Measurements from ENCODE around the gene CDH23.

Gene CDH23

DNA sequence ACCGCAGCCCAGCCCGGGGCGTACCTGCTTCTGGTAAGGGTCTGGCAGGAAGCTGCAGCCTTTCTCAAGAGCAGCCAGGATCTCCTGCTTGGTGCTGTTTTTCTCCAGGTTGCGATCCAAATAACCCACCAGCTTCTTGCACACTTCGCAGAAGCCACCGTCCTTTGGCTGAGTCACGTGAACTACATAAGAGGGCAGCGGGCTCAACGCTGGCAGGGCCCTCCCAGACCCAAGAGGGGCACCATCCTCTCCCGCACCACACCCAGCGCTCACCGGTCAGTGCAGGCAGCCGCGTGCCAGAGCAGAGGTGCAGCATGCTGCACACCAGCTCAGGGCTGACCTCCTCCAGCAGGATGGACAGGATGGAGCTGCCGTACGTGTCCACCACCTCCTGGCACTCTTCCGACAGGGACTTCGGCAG is 422.7 kb downstream of the CDH23 start:
- DNase-seq (ENCODE audit: low spot score), result no peak

DNA sequence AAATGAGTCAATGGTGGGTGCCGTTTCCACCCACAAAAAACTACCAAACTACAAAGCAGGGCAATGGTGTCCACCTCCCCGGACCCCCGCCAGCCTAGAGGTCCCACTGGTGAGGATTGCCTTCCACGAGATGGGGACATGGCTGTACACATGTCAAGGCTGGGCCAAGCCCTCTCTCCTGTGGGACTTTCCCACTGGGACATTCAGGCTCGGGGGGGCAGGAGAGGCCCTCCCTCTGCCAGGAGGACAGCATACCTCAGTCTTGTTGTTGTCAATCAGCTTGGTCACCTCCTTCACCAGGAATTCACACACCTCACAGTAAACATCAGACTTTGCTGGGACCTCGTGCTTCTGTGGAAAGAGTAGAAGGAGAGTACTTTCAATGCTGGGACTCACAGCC is 423.3 kb downstream of the CDH23 start:
- DNase-seq (ENCODE audit: low spot score), result no peak

DNA sequence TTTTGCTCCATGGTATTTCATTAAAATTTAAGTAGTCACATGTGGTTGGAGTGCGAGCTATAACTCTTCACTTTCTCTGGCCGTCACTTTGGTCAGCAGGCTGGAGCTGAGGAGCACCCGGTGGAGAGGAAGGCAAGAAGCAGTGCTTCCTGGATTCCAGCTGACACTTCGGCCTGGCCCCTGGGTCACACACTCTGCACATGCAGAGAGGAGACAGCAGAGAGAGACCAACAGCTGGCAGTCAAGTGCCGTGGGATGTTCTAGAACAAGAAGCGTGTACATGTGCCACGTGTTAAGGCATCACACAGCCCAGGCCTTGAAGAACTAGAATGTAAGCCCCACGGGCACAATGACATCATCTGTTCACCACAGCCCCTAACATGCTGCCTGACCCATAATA is 424.2 kb downstream of the CDH23 start:
- DNase-seq (ENCODE audit: low spot score), result no peak

DNA sequence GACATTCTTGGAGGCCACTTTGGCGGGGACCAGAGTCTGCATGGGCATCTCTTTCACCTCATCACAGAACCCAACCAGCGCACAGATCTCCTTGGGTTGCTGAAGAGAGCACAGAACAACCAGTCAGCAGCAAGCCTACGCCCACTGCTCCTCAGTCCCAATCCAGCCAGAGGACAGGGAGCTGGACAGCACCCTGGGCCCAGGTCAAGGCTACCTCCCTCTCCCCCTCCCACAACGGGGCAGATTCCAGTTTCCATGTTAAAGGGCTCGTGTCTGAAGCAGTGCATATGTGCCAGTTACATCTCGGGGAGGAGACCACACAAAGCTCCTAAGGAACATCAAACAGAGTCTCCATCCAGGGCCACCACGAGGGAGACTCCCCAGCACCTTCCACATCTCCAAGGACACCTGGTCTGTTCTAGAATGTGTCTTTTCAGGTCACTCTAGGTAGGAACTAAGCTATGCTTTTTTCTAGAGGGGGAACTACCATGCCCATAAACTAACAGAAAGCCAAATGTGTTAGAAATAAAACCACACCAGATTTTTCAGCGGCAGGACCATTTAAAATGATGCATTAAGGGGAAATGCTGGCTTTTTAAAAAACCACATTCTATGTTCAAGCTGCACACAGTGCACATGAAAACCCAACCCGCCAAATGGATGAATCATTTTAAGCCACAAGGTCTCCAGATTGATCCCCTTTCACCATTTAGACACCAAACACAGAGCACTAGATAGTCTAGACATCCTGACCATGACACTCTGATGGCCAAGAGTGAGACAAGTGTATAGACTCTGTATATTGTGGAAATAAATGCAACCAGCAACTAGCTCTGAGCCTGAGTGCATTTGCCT is 425.4 kb downstream of the CDH23 start:
- DNase-seq (ENCODE audit: low spot score), result no peak

DNA sequence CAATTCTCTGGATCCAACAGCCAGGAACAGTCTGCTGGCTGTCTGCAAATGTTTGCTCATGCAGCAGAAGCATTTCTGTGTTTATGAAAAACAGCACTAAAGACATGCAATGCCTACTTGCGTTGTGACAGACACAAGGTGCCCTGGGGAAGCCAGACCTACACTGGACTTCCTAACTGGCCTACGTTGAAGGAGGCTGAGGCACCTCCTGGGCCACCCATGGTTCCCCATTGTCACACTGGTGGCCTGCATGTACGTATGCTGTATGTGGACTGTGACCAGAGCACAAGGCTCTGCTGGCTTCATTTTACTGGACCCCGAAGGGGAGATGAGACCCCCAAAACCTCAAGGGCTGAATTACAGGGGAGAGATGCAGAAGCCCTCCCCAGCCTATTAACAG is 426.6 kb downstream of the CDH23 start:
- DNase-seq (ENCODE audit: low spot score), result no peak

DNA sequence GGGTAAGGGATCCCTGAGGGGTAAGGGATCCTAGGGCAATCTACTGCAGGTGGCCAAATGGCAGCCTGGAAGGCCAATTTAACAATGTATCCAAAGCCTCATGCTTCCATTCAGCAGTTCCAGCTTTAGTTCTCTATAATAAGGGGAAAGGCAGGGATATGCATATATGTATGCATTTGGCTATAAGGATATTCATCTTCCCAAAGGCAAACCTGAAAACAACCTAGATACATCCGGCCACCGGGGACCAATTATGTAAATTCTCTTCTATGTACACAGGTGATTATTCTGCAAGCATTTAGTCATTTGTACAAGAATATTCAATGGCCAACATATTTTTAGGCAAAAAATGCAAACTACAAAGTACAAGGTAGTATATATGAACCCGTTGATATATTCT is 427.6 kb downstream of the CDH23 start:
- no peak for DNase-seq (ENCODE audit: low spot score)

DNA sequence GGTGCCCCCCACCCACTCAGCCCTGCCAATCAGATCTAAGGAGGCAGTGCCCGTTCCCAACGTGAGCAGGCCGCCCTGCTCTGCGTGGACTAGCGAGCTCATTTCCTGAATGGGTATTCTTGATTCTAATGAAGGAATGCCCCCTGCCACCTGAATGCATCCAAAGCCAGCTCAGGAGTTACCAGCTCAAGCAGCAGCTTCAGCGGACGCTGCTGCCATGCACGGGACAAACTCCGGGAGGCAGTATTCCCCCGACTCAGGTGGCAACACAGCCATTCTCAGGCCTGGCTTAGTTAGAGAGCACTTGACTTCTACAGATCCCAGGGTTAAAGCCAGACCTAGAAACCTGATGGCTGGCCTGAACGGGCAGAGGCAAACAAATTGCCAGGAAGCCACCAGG is 428.5 kb downstream of the CDH23 start:
- DNase-seq (ENCODE audit: low spot score), result no peak

DNA sequence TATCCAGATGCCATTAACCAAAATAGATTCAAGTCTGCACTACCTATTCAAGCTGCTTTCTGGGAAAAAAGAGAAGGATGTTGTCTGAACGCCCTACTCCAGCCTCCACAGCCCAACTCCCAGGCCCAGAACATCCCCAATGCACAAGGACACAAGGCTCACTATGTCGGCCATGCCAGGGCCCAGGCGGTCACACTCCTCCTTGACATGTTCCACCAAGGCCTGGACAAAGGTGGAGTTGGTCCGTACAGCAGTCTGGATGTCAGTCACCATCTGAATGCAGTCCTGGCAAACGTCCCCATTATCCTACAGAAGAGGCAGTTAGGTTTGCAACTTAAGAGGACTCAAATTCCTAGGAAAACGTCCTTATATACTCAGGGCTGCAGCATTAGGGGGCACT is 431.1 kb downstream of the CDH23 start:
- DNase-seq (ENCODE audit: low spot score), result no peak

DNA sequence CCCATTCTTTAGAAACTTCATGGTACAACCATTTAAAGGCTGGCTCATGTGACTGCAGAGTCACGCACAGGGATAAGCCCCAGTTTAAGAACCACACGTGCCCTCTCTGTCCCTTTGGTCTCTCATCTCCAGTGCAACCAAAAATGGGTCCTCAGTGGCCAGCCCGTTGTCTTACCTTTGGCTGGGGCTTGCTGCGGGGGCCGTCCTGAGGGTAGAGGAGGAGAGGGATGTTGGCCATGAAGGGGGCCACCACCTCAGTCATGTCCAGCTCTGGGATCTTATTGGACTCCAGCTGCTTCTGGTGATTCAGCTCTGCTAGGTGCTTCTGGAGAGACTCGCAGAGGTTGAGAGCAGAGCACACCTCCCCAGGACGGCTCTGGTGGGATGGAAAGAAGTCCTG is 432.0 kb downstream of the CDH23 start:
- DNase-seq (ENCODE audit: low spot score), result no peak

DNA sequence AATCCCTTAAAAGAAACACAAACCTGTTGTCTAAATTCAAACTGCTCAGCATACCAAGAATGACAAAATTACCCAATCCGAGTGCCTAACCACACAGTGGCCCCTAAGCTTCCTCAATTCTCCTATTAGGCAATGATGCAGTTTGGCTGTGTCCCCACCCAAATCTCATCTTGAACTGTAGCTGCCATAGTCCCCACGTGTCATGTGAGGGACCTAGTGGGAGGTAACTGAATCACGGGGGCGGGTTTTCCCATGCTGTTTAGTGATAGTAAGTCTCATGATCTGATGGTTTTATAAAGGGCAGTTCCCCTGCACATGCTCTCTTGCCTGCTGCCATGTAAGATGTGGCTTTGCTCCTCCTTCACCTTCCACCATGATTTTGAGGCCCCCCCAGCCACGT is 432.5 kb downstream of the CDH23 start:
- DNase-seq (ENCODE audit: low spot score), result no peak

DNA sequence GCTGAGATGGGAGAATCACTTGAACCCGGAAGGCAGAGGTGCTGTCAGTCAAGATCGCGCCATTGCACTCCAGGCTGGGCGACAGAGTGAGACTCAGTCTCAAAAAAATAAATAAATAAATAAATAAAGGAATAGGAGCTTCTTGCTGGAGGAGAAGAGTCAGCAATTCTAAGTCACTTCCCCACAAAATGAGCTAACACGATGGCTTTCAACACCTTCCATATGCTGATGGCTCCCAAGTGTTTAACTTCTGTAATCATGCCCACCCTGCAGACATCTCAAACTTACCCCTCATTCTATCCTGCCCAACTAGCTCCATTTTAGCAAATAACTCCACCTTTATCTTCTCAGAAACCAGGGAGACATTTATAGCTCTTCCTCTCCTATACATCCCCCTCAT is 433.2 kb downstream of the CDH23 start:
- DNase-seq (ENCODE audit: low spot score), result no peak

DNA sequence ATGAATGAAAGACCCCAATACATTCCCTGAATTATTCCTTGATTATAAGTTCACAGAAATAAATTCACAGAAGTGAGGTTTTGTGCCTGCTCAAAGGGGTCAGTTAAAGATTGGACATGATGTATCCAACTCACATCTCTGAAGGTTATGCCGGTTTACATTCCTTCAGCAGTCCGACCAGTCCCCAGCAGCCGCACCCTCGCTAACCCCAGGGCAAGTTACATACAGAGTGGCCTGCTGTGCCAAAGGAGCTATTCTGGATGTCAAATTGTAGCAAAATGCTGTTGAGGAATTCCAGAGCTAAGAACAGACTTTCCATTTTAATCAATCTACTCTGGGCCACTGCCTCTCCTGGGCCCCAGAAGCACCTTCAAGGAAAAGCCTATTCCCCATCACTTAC is 434.0 kb downstream of the CDH23 start:
- DNase-seq (ENCODE audit: low spot score), result no peak

DNA sequence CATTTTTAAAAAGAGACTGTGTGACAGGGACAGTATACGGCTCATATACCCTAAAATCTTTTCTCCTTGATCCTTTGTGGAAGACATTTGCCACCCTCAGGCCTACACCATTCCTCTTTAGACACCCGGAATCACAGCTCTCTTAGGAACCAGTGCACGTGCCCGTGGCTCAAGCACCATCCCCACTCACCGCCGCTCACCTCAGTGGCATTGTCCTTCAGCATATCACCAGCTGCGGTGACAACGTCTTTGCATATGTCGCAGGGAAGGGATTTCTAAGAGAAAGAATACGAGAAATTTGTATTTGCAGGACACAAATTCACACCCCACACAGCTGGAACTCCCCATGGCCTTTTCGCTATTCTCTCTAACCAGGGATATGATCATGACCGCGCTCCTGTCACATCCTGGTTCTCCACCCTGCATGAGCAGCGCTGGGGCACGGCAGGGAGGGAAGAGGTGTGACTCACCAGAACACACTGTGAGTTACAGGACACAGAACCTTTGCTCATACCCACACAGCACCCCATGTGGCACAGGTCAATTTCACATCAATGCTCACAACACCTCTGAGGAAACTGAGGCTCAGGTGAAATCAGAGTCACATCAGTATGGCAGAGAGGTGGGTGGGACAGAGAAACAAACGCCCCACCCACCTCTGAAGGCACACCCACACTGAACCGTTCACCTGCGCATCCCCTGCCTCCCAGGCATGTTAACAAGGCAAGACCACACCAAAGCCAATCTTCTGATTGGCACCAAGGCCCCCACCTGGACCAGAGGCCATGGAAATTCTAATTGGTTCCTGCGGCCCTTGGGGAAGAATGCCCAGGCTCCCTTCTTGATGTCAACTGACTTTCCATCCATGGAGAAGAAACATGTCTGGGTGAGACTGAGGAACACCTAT is 435.2 kb downstream of the CDH23 start:
- DNase-seq (ENCODE audit: low spot score), result no peak

DNA sequence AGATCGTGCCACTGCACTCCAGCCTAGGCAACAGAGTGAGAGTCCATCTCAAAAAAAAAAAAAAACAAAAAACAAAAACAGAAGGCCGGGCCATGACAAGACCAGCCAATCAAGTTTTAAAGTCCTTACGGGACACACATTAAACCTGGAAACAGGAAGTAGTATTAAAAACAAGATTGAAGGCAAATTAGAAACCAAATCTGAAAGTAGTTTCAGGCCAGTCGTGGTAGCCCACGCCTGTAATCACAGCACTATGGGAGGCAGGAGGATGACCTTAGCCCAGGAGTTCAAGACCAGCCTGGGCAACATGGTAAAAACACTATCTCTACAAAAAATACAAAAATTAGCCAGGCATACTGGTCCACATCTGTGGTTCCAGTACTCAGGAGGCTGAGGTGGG is 436.2 kb downstream of the CDH23 start:
- DNase-seq (ENCODE audit: low spot score), result no peak

DNA sequence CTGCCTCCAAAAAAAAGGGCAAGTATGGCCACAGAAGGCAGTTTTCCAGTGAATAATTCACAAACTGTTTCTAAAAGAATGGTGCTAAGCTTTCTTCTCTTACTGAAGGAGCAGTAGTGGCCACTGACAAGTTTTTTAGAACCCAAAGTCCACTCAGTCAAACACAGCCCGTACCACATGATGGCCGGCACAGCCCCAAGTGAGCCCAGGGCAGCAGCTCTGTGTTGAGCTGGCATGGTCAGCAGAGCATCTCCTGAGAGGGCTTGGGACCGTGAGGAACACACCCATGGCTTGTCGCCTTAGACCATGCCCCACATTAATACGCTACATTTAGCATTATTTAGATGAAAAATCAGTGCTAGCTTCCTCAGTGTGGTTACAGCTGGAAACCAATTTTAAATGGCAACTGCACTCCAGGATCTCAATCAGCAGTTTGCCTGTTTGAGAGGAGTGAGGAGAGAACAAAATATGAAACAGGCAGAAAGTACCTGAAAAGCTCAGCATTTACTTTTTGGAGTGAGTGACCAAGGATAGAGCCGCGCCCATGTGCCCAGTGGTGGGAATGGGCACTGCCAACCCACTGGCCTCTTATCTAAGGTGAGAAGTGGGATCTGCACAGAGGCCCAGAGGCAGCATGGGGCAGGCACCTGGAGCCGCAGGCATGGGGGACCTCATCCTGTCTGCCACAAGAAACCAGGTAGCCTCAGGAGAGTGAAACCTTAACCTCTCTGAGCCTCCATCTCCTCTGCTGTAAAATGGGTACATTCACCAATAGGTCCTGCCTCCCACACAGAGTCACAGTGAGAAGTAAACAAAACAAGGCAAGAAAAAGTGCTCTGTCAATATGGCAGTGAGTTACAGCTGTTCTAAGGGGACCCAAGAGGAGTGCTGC is 437.0 kb downstream of the CDH23 start:
- no peak for DNase-seq (ENCODE audit: low spot score)

DNA sequence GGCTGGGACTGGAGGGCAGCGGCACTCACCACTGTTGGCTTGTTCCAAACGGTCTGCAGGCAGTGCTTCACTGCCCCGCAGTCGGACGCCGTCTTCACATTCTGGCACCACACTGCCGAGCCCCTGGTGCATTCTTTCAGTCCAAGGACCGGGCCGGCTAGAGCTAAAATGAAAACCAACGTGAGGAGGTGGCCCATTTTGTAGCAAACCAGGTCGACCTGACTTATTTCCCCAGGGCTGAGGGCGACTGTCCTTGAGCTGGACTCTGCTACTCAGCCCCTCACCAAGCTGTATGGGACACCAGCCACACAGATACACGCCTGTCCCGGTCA is 437.6 kb downstream of the CDH23 start:
- no peak for DNase-seq (ENCODE audit: low spot score)

DNA sequence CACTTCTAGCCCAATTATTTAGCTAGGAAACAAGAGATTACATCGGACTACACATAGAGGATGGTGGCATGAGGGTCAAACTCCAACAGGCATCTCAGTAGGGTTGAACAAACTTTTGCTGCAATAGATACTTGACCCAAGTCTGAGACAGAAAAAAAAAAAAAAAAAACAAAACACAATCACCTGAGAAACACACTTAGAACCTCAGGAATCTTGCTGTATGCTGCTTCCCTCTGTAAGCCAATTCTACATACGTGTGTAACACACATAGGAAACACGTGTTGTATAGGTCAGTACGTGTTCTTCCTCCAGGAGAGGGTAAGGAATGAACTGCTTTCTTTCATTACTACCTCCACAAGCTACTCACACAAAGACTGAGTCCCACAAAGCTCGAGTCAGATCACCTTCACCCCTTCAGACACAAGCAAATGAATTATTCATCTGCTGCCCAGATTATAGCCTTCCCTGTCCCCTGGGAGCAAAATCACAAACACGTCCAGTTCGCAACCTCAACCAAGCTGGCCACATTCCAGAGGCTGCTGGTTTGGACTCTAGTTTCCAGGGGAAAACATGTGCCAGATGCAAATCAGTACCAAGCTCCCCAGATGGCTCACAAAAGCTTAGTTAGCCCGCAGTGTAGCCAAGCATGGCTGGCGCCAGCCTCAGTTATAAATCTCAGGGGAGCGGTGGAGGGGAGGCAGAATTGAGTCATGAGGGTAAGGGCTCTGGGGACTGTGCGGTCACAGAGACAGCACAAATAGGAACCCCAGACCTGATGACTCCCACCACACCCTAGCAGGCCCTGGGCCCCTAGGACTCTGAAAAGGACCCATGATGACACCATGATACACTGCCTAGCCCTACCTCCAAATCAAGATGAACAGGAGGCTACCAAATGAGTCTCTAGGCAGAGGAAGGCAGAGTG is 439.2 kb downstream of the CDH23 start:
- no peak for DNase-seq (ENCODE audit: low spot score)

DNA sequence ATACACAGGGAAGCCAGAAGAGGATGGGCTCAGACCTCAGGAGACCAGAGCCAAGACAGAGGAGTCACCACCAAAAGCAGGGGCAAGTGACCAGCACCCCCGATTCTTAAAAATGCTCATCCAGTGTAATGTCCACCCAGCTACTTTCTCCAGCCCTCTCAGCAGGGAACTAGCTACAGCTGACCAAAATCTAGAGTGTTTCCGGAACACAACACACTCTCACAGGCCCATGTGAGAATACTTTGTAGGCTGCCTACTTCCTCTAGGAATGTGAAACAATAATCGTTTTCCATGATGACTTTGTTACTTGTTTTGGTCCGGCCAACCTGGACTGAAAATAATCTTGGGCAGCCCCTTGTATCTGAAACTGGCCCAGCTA is 439.9 kb downstream of the CDH23 start:
- DNase-seq (ENCODE audit: low spot score), result no peak

DNA sequence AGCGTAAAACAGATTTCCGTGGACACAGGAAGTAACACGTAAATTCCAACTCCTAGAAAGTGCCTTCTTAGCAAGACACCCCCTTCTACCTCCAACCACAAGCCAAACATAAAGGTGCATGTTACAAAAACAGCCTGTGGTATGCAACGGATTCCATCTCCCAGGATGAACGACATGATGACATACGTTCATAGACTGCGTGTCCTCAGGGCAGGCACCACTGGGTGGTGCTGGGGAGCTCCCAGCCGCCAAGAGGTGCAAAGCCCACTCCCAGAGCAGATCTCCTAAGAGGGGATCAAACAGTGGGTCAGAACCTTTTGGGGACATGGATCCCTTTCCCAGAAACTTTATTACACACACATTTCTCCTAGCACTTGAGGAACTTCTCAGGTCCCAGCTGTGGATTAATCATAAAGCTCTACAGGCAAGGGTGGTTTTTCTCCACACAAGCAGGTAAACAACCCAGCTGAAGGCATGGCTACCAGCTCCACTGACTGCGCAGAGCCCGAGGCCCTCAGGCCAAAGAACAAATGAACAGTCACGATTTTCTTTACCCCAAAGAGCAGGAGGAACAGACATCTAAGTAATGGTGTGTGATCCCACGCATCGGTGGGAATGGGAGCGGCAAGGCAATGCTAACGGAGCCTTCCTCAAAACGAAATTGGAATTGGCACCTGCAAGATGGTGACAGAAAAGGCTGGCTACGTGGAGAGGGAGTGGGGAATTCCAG is 440.5 kb downstream of the CDH23 start:
- no peak for DNase-seq (ENCODE audit: low spot score)

Measured in LoVo (cell line).